GM23338 (cell line): ENCODE data around the gene GATAD2B. TPM values are rescaled to one million over a fixed set of nuclear protein-coding genes. Genes with fewer than 3 reads are reported as not detected.

Source experiments
- ATAC-seq: fragments of 200-7000 bp; cut with Tn5 transposase; 3 replicates; pipeline ENCODE4 v1.9.1; 2020
- DNase-seq: peaks from one replicate; pipeline ENCODE4 v3.0.0-alpha.2; 2015; ENCODE audit warnings: low spot score
- H2AFZ ChIP-seq: fragments of 200-600 bp; sonication (generic); 2 replicates; pipeline ENCODE4 v1.8.0; 2016; ENCODE audit warnings: antibody characterized with exemption, mild to moderate bottlenecking, moderate library complexity
- H3F3A ChIP-seq: fragments of 200-600 bp; sonication (generic); replicated peaks from 2 replicates; pipeline ENCODE4 v1.8.0; 2017; ENCODE audit warnings: antibody characterized with exemption, mixed run types, low read depth
- H3K27ac ChIP-seq: fragments of 200-600 bp; sonication (generic); 2 replicates; pipeline ENCODE4 v1.6.1; 2016; ENCODE audit warnings: low read depth
- H3K27me3 ChIP-seq: fragments of 200-600 bp; sonication (generic); 2 replicates; pipeline ENCODE4 v1.8.0; 2016; ENCODE audit warnings: mild to moderate bottlenecking, mixed run types, moderate library complexity; ENCODE audit not compliant: insufficient read depth
- H3K36me3 ChIP-seq: fragments of 200-600 bp; sonication (generic); 2 replicates; pipeline ENCODE4 v1.8.0; 2016; ENCODE audit warnings: mild to moderate bottlenecking; ENCODE audit not compliant: insufficient read depth
- H3K4me1 ChIP-seq: fragments of 200-600 bp; sonication (generic); 2 replicates; pipeline ENCODE4 v1.8.0; 2016; ENCODE audit warnings: mild to moderate bottlenecking, moderate library complexity; ENCODE audit not compliant: insufficient read depth
- H3K4me2 ChIP-seq: fragments of 200-600 bp; sonication (generic); 2 replicates; pipeline ENCODE4 v1.7.1; 2017; ENCODE audit warnings: mixed run types
- H3K4me3 ChIP-seq: fragments of 200-600 bp; sonication (generic); 2 replicates; pipeline ENCODE4 v1.6.1; 2016; ENCODE audit warnings: mixed run types
- H3K79me2 ChIP-seq: fragments of 200-600 bp; sonication (generic); replicated peaks from 2 replicates; pipeline ENCODE4 v1.8.0; 2017; ENCODE audit warnings: mild to moderate bottlenecking; ENCODE audit not compliant: insufficient read depth
- H3K9me2 ChIP-seq: fragments of 200-600 bp; sonication (generic); 2 replicates; pipeline ENCODE4 v1.8.0; 2017; ENCODE audit not compliant: insufficient read depth
- H4K20me1 ChIP-seq: fragments of 200-600 bp; sonication (generic); replicated peaks from 2 replicates; pipeline ENCODE4 v1.8.0; 2017; ENCODE audit warnings: mild to moderate bottlenecking; ENCODE audit not compliant: insufficient read depth
- H3K27ac Mint-ChIP-seq: 2 replicates; pipeline ENCODE4 v1.8.0; 2020; ENCODE audit warnings: inconsistent platforms, mild to moderate bottlenecking, moderate library complexity, mixed read lengths
- H3K27me3 Mint-ChIP-seq: 3 replicates; pipeline ENCODE4 v1.8.0; 2022; ENCODE audit warnings: low read depth, mild to moderate bottlenecking, moderate library complexity, mixed read lengths, inconsistent platforms; ENCODE audit not compliant: insufficient read depth, poor library complexity
- H3K36me3 Mint-ChIP-seq: 3 replicates; pipeline ENCODE4 v1.8.0; 2021; ENCODE audit warnings: low read depth, mild to moderate bottlenecking, inconsistent platforms, moderate library complexity, mixed read lengths
- H3K4me1 Mint-ChIP-seq: 3 replicates; pipeline ENCODE4 v1.8.0; 2020; ENCODE audit warnings: mild to moderate bottlenecking, inconsistent platforms, mixed read lengths
- H3K4me3 Mint-ChIP-seq: 3 replicates; pipeline ENCODE4 v1.8.0; 2021; ENCODE audit warnings: moderate library complexity, mild to moderate bottlenecking, inconsistent platforms, mixed read lengths
- H3K9me3 Mint-ChIP-seq: 3 replicates; pipeline ENCODE4 v1.8.0; 2020; ENCODE audit warnings: moderate library complexity, mild to moderate bottlenecking, inconsistent platforms, mixed read lengths
- CREB1 ChIP-seq: fragments of 250-450 bp; sonication (Bioruptor Pico); IDR thresholded peaks from 2 replicates; pipeline ENCODE4 v1.5.0; 2020; ENCODE audit warnings: low read depth, mild to moderate bottlenecking, moderate library complexity
- EZH2 ChIP-seq: fragments of 200-600 bp; sonication (generic); IDR thresholded peaks from one replicate; pipeline ENCODE4 v1.8.0; 2017; ENCODE audit warnings: antibody characterized with exemption, mild to moderate bottlenecking, low read depth; ENCODE audit not compliant: unreplicated experiment
- EZH2phosphoT487 ChIP-seq: fragments of 200-600 bp; sonication (generic); IDR thresholded peaks from one replicate; pipeline ENCODE4 v1.8.1; 2018; ENCODE audit warnings: antibody characterized with exemption; ENCODE audit not compliant: unreplicated experiment
- JUNB ChIP-seq: IDR thresholded peaks from one replicate; pipeline ENCODE4 v1.6.1; 2016; ENCODE audit warnings: antibody characterized with exemption; ENCODE audit not compliant: unreplicated experiment
- NANOG ChIP-seq: IDR thresholded peaks from 2 replicates; pipeline ENCODE4 v1.6.1; 2016; ENCODE audit warnings: antibody characterized with exemption, borderline replicate concordance
- POLR2AphosphoS5 ChIP-seq: IDR thresholded peaks from 2 replicates; pipeline ENCODE4 v1.6.1; 2016; ENCODE audit warnings: antibody characterized with exemption, low read depth
- STAT1 ChIP-seq: IDR thresholded peaks from one replicate; pipeline ENCODE4 v1.6.1; 2016; ENCODE audit warnings: antibody characterized with exemption; ENCODE audit not compliant: unreplicated experiment
- ZNF331 ChIP-seq: fragments of 250-450 bp; sonication (Bioruptor Pico); IDR thresholded peaks from 2 replicates; pipeline ENCODE4 v1.5.0; 2020; ENCODE audit warnings: low read depth, mild to moderate bottlenecking, moderate library complexity
- polyA plus RNA-seq: library from polyadenylated mRNA; unstranded; fragments of >200 nt; fragmentation: Nextera tagmentation; extraction: Ambion mirVana; gene quantifications from 2 replicates; pipeline ENCODE4 v1.2.1, GENCODE V29; 2016
- total RNA-seq: library from RNA; depleted of rRNA; stranded (reverse); fragments of >200 nt; shearing (Covaris generic); gene quantifications from 2 replicates; pipeline ENCODE4 v1.2.3, GENCODE V29; 2014
- TF ChIP-seq, protein P1 (sequence below), 2 experiments: fragments of 200-600 bp in 1 of 2; sonication (generic) in 1 of 2; conservative IDR thresholded peaks; 2 replicates each; pipeline versions ENCODE4 v1.5.1 to v1.6.1; 2016 to 2017; ENCODE audit warnings: antibody characterized with exemption in 2 of 2, low read depth in 2 of 2, mild to moderate bottlenecking in 2 of 2, moderate library complexity in 1 of 2

Gene GATAD2B
- total and polyA plus RNA-seq, 2 experiments from 2014 or later: 5.2 to 17.8 TPM

DNA sequence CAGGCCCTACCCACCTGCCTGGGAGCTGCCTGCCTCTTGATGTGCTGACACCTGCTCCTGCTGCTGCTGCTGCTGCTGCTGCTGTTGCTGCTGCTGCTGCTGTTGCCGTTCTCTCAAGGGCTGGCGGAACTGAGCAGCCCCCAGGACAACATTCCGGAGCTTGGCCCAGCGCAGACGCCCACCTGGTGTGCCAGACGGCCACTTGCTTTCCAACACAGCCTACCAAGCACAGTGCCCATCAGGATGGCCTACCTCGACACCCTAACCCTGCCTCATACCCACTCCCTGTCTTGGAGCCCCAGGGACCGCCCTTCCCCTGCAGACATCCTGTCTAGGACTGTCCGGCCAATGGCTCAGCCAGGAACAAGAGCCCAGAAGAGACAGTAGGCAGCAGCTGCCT, 12.0 kb upstream of the GATAD2B start:
- Mint-ChIP-seq H3K4me3 (no peak overlapping the region), H3K36me3 (peaks cover 76% of the 10 kb centered on the region), H3K4me1 (no peaks in the 10 kb centered on the region), H3K9me3 (no peaks in the 10 kb centered on the region), H3K27me3 (peaks cover 8% of the 10 kb centered on the region), H3K27ac (no peak overlapping the region; the same call in 1 of the 2 replicates)
- H3K4me2 ChIP-seq: no peak overlapping the region
- H4K20me1 ChIP-seq: no peaks in the 10 kb centered on the region; the same call in 1 of the 2 replicates
- H3K79me2 ChIP-seq: no peaks in the 10 kb centered on the region
- H3F3A ChIP-seq: no peaks in the 10 kb centered on the region
- no peak for DNase-seq
- H3K27me3 ChIP-seq: no peaks in the 10 kb centered on the region
- H3K36me3 ChIP-seq: peaks cover 20% of the 10 kb centered on the region
- no peak for ATAC-seq
- no peaks in the 10 kb centered on the region for H3K9me2 ChIP-seq
- TF ChIP-seq CREB1 (no peak), EZH2phosphoT487 (no peak), EZH2 (no peak), STAT1 (no peak), JUNB (no peak), ZNF331 (no peak)
- H3K4me1 ChIP-seq: no peaks in the 10 kb centered on the region
- no peak overlapping the region for H2AFZ ChIP-seq
- H3K4me3 ChIP-seq: no peak overlapping the region
- no peak overlapping the region for H3K27ac ChIP-seq

DNA sequence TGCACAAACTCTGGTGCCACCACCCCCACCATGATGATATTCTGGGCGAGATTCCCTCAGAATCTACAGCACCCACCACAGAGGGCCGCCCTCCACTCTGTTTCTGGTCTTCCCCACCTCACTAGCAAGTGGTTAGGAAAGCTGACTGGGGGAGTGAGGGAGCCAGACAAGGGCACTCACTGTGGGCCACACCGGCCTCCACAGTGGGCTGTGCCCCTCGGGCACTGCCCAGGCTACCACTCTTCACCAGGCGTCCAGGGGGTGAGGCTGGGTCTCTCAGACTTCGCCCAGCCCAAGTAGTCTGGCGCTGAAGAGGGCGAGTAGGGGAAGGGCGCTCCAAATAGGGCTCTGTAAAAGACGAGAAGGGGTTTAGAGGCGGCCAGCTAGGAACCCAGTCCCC, 11.2 kb upstream of the GATAD2B start:
- Mint-ChIP-seq H3K4me3 (no peak overlapping the region), H3K4me1 (no peaks in the 10 kb centered on the region), H3K9me3 (no peaks in the 10 kb centered on the region), H3K27ac (no peak overlapping the region), H3K27me3 (peaks cover 4% of the 10 kb centered on the region), H3K36me3 (peaks cover 71% of the 10 kb centered on the region)
- no peak for DNase-seq
- H3K27ac ChIP-seq: no peak overlapping the region
- no peaks in the 10 kb centered on the region; the same call in 1 of the 2 replicates for H4K20me1 ChIP-seq
- 0 out of 2 replicates have a peak, but pooled peaks cover 3% of the 10 kb centered on the region for H3F3A ChIP-seq
- no peak overlapping the region for H3K4me3 ChIP-seq
- H3K9me2 ChIP-seq: no peaks in the 10 kb centered on the region
- H2AFZ ChIP-seq: no peak overlapping the region
- no peaks in the 10 kb centered on the region for H3K79me2 ChIP-seq
- TF ChIP-seq, protein P1, sequence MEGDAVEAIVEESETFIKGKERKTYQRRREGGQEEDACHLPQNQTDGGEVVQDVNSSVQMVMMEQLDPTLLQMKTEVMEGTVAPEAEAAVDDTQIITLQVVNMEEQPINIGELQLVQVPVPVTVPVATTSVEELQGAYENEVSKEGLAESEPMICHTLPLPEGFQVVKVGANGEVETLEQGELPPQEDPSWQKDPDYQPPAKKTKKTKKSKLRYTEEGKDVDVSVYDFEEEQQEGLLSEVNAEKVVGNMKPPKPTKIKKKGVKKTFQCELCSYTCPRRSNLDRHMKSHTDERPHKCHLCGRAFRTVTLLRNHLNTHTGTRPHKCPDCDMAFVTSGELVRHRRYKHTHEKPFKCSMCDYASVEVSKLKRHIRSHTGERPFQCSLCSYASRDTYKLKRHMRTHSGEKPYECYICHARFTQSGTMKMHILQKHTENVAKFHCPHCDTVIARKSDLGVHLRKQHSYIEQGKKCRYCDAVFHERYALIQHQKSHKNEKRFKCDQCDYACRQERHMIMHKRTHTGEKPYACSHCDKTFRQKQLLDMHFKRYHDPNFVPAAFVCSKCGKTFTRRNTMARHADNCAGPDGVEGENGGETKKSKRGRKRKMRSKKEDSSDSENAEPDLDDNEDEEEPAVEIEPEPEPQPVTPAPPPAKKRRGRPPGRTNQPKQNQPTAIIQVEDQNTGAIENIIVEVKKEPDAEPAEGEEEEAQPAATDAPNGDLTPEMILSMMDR (conservative IDR thresholded peaks at IDR 0.05; ENCODE audit: low read depth in 2 of 2): no peak
- H3K36me3 ChIP-seq: peaks cover 20% of the 10 kb centered on the region
- H3K4me1 ChIP-seq: no peaks in the 10 kb centered on the region
- H3K4me2 ChIP-seq: no peak overlapping the region
- no peak for ATAC-seq
- no peaks in the 10 kb centered on the region for H3K27me3 ChIP-seq

DNA sequence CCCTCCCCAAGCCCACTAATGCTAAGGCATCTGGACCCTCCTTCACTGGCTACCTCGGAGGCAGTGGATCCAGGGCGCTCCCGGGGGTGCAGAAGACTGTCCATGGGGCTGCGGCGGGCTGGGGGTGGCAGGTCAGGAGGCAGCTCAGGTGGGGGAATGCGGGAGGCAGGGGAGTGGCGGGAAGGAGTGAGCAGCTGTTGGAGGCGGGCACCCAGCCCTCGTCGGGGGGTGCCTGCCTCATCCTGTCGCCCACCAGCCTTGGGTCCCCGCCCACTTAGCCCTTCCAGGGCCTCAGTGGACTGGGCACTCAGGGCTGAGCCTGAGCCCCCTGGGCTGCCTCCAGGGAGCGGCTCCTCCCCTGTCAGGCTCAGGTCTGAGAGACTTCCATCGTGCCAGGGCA, 10.7 kb upstream of the GATAD2B start:
- ATAC-seq (no peak), DNase-seq (no peak)
- Histone ChIP-seq H3K36me3 (peaks cover 20% of the 10 kb centered on the region), H3K27me3 (no peaks in the 10 kb centered on the region), H3K4me2 (no peak overlapping the region), H2AFZ (no peak overlapping the region), H3K4me1 (peaks cover under 1% of the 10 kb centered on the region; the same call in 1 of the 2 replicates), H3K9me2 (no peaks in the 10 kb centered on the region), H3K27ac (no peak overlapping the region), H3F3A (0 out of 2 replicates have a peak, but pooled peaks cover 6% of the 10 kb centered on the region), H3K79me2 (no peaks in the 10 kb centered on the region), H4K20me1 (no peaks in the 10 kb centered on the region; the same call in 1 of the 2 replicates), H3K4me3 (no peak overlapping the region)
- peaks cover 6% of the 10 kb centered on the region for H3K27me3 Mint-ChIP-seq
- no peaks in the 10 kb centered on the region for H3K9me3 Mint-ChIP-seq
- H3K36me3 Mint-ChIP-seq: peaks cover 67% of the 10 kb centered on the region
- no peak overlapping the region for H3K27ac Mint-ChIP-seq
- no peak overlapping the region for H3K4me3 Mint-ChIP-seq
- TF ChIP-seq EZH2 (no peak), ZNF331 (no peak), POLR2AphosphoS5 (no peak), NANOG (no peak)
- no peaks in the 10 kb centered on the region for H3K4me1 Mint-ChIP-seq
